K562 (cell line): Measurements from ENCODE around the gene GLRX2. TPM values are rescaled to one million over a fixed set of nuclear protein-coding genes. Genes with fewer than 3 reads are reported as not detected.
A peak's percentile ranks its signal among the peaks of the same experiment; 100 is the strongest.

ENCODE experiments used
- CREM ChIP-seq: IDR thresholded peaks from 2 replicates; pipeline ENCODE4 v1.6.1; 2014; ENCODE audit warnings: antibody characterized with exemption, low read depth
- CTBP1 ChIP-seq: fragments of 450-650 bp; IDR thresholded peaks from 2 replicates; pipeline ENCODE4 v1.6.1; 2016; ENCODE audit warnings: borderline replicate concordance
- DMBX1 ChIP-seq: fragments of 250-450 bp; sonication (Bioruptor Pico); IDR thresholded peaks from 2 replicates; pipeline ENCODE4 v1.8.0; 2022; ENCODE audit warnings: inconsistent platforms, mild to moderate bottlenecking, moderate library complexity, borderline replicate concordance
- EP300 ChIP-seq: IDR thresholded peaks from 2 replicates; pipeline ENCODE4 v1.6.1; 2012; ENCODE audit warnings: low read length, improper control_type of control experiment
- KLF13 ChIP-seq: fragments of 450-650 bp; IDR thresholded peaks from 2 replicates; pipeline ENCODE4 v1.6.1; 2016; ENCODE audit warnings: missing genetic modification characterization, low read depth, mild to moderate bottlenecking, missing compliant biosample characterization, moderate library complexity, borderline replicate concordance
- KLF16 ChIP-seq: IDR thresholded peaks from 2 replicates; pipeline ENCODE4 v1.6.1; 2016; ENCODE audit warnings: antibody characterized with exemption
- MEF2D ChIP-seq: conservative IDR thresholded peaks from 2 replicates; pipeline ENCODE4 v1.6.1; 2016; ENCODE audit warnings: low read depth, missing genetic modification characterization, missing compliant biosample characterization
- RCOR1 ChIP-seq, 2 experiments: IDR thresholded peaks; 2 replicates each; pipeline ENCODE4 v1.6.1; 2012; ENCODE audit warnings: low read depth in 2 of 2, low read length in 2 of 2, borderline replicate concordance in 1 of 2, improper control_type of control experiment in 1 of 2
- RFX1 ChIP-seq: fragments of 450-650 bp; IDR thresholded peaks from 2 replicates; pipeline ENCODE4 v1.6.1; 2016; ENCODE audit warnings: mild to moderate bottlenecking, moderate library complexity
- SMARCE1 ChIP-seq: fragments of 450-650 bp; IDR thresholded peaks from 2 replicates; pipeline ENCODE4 v1.7.1; 2016; ENCODE audit warnings: mild to moderate bottlenecking
- SP2 ChIP-seq: IDR thresholded peaks from 2 replicates; pipeline ENCODE4 v1.6.1; 2011; ENCODE audit warnings: mild to moderate bottlenecking, low read depth, low read length, moderate library complexity; ENCODE audit not compliant: poor library complexity, severe bottlenecking; ENCODE audit errors: extremely low read depth
- TARDBP ChIP-seq: fragments of 450-650 bp; IDR thresholded peaks from 2 replicates; pipeline ENCODE4 v1.6.1; 2016
- ZFX ChIP-seq: sonication (generic); formaldehyde crosslinking; IDR thresholded peaks from 2 replicates; pipeline ENCODE4 v1.8.0; 2022; ENCODE audit warnings: mild to moderate bottlenecking, missing genetic modification reagents, moderate library complexity
- ZNF24 ChIP-seq: fragments of 450-650 bp; IDR thresholded peaks from 2 replicates; pipeline ENCODE4 v1.6.1; 2016
- ZNF717 ChIP-seq: fragments of 250-450 bp; sonication (Bioruptor Pico); IDR thresholded peaks from 2 replicates; pipeline ENCODE4 v1.5.0; 2021
- ZSCAN29 ChIP-seq: fragments of 450-650 bp; IDR thresholded peaks from 2 replicates; pipeline ENCODE4 v1.6.1; 2017
- polyA plus RNA-seq, 8 experiments: library from polyadenylated mRNA; depleted of rRNA in 4 of 8; stranded (reverse) in 5 of 8; unstranded in 3 of 8; fragments of >200 nt; fragmentation: Nextera tagmentation in 2 of 8; fragmentation: Illumina TruSeq in 1 of 8; extraction: Ambion mirVana in 2 of 8; extraction: Trizol in 1 of 8; gene quantifications; 2 replicates each; pipeline versions ENCODE4 v1.2.1 to v1.2.3, GENCODE V29; 2011 to 2014; ENCODE audit warnings: inconsistent platforms in 1 of 8, missing spikeins in 1 of 8
- total RNA-seq, 7 experiments: library from RNA; depleted of rRNA in 6 of 7; stranded (reverse); fragments of >200 nt in 6 of 7; fragmentation: Illumina TruSeq in 2 of 7; extraction: Trizol in 2 of 7; gene quantifications; 2 replicates each; pipeline versions ENCODE4 v1.2.1 to v1.2.3, GENCODE V29; 2011 to 2021; ENCODE audit warnings: low replicate concordance in 1 of 7
- TF ChIP-seq, protein P1 (sequence below): fragments of 450-650 bp; IDR thresholded peaks from 2 replicates; pipeline ENCODE4 v1.6.1; 2016; ENCODE audit warnings: low read depth, mild to moderate bottlenecking, moderate library complexity
- TF ChIP-seq, protein P2 (sequence below): fragments of 450-650 bp; IDR thresholded peaks from 2 replicates; pipeline ENCODE4 v1.6.1; 2014; ENCODE audit warnings: low read depth, mild to moderate bottlenecking, moderate library complexity, borderline replicate concordance
- TF ChIP-seq, protein P3 (sequence below), 2 experiments: fragments of 450-650 bp in 1 of 2; sonication (generic) in 1 of 2; formaldehyde crosslinking in 1 of 2; IDR thresholded peaks in 1 of 2; conservative IDR thresholded peaks in 1 of 2; 2 replicates each; pipeline versions ENCODE4 v1.6.1 to v1.8.1; 2016 to 2023; ENCODE audit warnings: mild to moderate bottlenecking in 2 of 2, moderate library complexity in 2 of 2, inconsistent platforms in 1 of 2, missing genetic modification reagents in 1 of 2
- TF ChIP-seq, protein P4 (sequence below): IDR thresholded peaks from 3 replicates; pipeline ENCODE4 v1.6.1; 2011; ENCODE audit warnings: borderline replicate concordance, mild to moderate bottlenecking, moderate library complexity; ENCODE audit not compliant: insufficient read length; ENCODE audit errors: extremely low read depth

The GLRX2 gene
- total and polyA plus RNA-seq, 9 of the 15 experiments (the other 6 are each of a cell fraction or from before 2014, with no cell fraction given), result 13.3 to 82.6 (median 55.1) TPM

DNA sequence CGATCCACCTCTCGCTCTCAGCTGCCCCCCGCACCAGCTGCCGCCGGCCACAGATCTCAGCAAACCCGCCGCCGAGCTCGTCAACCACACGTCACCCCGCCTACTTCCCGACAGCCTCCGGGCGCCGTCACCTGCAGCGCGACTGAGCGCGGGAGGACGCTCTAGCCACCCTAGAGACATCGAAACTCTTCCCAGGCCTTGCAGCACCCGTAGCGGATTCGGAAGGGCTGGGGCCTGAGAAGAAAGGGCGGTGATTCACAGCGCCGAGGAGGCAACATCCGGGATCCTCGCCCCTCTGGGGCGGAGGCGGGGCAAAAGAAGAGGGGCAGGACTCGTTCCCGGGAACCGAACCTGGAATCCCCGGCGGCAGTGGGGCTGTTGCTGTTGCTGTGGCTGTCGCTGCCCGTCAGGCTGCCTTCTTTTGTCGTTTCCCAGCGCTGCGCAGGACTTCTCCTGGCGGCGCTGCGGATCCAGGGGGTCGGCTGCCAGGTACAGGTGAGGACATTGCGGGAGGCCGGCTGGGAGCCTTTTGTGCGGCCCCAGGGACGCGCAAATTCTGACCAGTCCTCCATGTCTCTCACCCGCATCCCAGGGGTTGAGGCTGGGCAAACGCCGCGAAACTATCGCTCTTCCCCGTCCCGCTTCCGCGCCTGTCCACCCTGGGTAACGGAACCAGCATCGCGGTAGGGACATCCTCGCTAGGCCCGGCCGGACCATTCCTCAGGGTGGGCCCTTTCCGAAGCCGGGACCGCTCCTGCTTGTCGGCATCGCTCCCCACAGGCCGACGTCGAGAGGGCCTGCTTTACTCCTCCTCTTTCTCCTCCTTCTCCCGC lies 45.7 kb downstream of the GLRX2 start, which contains the start of the genes RO60 and UCHL5 (continued):
- TF ChIP-seq SP2 (peak; percentile 94), SMARCE1 (peak; percentile 67; the same call in 1 of the 2 replicates), DMBX1 (CRISPR knock-in tag) (peak; percentile 13), RCOR1 (IDR thresholded peaks at IDR 0.05; ENCODE audit: borderline replicate concordance in 1 of 2, low read depth in 2 of 2, low read length in 2 of 2) (peak in 1 of 2 experiments; percentile 91; a peak in 2 of 4 replicates), RFX1 (no peak; the same call in 1 of the 2 replicates), ZNF24 (peak; percentile 74; the same call in 1 of the 2 replicates), KLF13 (tag) (peak; percentile 90), CREM (peak; percentile 99), ZSCAN29 (peak; percentile 76; the same call in 1 of the 2 replicates), ZNF717 (CRISPR knock-in tag) (no peak), KLF16 (peak; percentile 76), CTBP1 (peak; percentile 89), MEF2D (peak; percentile 17; the same call in 1 of the 2 replicates), ZFX (CRISPR knock-in tag) (peak; percentile 94), TARDBP (peak; percentile 40), EP300 (peak; percentile 65)
- TF ChIP-seq, protein P1, sequence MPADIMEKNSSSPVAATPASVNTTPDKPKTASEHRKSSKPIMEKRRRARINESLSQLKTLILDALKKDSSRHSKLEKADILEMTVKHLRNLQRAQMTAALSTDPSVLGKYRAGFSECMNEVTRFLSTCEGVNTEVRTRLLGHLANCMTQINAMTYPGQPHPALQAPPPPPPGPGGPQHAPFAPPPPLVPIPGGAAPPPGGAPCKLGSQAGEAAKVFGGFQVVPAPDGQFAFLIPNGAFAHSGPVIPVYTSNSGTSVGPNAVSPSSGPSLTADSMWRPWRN, result no peak
- TF ChIP-seq, protein P2, sequence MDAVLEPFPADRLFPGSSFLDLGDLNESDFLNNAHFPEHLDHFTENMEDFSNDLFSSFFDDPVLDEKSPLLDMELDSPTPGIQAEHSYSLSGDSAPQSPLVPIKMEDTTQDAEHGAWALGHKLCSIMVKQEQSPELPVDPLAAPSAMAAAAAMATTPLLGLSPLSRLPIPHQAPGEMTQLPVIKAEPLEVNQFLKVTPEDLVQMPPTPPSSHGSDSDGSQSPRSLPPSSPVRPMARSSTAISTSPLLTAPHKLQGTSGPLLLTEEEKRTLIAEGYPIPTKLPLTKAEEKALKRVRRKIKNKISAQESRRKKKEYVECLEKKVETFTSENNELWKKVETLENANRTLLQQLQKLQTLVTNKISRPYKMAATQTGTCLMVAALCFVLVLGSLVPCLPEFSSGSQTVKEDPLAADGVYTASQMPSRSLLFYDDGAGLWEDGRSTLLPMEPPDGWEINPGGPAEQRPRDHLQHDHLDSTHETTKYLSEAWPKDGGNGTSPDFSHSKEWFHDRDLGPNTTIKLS, result peak; percentile 88; the same call in 1 of the 2 replicates
- TF ChIP-seq, protein P3, sequence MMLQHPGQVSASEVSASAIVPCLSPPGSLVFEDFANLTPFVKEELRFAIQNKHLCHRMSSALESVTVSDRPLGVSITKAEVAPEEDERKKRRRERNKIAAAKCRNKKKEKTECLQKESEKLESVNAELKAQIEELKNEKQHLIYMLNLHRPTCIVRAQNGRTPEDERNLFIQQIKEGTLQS (IDR thresholded peaks at IDR 0.05), result peak; percentile 81
- TF ChIP-seq, protein P3 (CRISPR knock-in tag; conservative IDR thresholded peaks at IDR 0.05), result no peak; the same call in 1 of the 2 replicates
- TF ChIP-seq, protein P4, sequence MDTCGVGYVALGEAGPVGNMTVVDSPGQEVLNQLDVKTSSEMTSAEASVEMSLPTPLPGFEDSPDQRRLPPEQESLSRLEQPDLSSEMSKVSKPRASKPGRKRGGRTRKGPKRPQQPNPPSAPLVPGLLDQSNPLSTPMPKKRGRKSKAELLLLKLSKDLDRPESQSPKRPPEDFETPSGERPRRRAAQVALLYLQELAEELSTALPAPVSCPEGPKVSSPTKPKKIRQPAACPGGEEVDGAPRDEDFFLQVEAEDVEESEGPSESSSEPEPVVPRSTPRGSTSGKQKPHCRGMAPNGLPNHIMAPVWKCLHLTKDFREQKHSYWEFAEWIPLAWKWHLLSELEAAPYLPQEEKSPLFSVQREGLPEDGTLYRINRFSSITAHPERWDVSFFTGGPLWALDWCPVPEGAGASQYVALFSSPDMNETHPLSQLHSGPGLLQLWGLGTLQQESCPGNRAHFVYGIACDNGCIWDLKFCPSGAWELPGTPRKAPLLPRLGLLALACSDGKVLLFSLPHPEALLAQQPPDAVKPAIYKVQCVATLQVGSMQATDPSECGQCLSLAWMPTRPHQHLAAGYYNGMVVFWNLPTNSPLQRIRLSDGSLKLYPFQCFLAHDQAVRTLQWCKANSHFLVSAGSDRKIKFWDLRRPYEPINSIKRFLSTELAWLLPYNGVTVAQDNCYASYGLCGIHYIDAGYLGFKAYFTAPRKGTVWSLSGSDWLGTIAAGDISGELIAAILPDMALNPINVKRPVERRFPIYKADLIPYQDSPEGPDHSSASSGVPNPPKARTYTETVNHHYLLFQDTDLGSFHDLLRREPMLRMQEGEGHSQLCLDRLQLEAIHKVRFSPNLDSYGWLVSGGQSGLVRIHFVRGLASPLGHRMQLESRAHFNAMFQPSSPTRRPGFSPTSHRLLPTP, result peak; percentile 41
